PC-3 (cell line): ENCODE data around the gene DYRK3.

ENCODE experiments used
- EZH2 ChIP-seq: fragments of 300-600 bp; sonication (generic); IDR thresholded peaks from one replicate; pipeline ENCODE4 v1.6.1; 2017; ENCODE audit warnings: antibody characterized with exemption, mild to moderate bottlenecking, low read length; ENCODE audit not compliant: unreplicated experiment
- EZH2phosphoT487 ChIP-seq: fragments of 300-600 bp; sonication (generic); IDR thresholded peaks from 2 replicates; pipeline ENCODE4 v1.6.1; 2018; ENCODE audit warnings: mild to moderate bottlenecking, antibody characterized with exemption, low read length, borderline replicate concordance
- TF ChIP-seq, protein P1 (sequence below): fragments of 300-600 bp; sonication (generic); conservative IDR thresholded peaks from 2 replicates; pipeline ENCODE4 v1.5.1; 2017; ENCODE audit warnings: antibody characterized with exemption, low read depth, mild to moderate bottlenecking, low read length

DNA sequence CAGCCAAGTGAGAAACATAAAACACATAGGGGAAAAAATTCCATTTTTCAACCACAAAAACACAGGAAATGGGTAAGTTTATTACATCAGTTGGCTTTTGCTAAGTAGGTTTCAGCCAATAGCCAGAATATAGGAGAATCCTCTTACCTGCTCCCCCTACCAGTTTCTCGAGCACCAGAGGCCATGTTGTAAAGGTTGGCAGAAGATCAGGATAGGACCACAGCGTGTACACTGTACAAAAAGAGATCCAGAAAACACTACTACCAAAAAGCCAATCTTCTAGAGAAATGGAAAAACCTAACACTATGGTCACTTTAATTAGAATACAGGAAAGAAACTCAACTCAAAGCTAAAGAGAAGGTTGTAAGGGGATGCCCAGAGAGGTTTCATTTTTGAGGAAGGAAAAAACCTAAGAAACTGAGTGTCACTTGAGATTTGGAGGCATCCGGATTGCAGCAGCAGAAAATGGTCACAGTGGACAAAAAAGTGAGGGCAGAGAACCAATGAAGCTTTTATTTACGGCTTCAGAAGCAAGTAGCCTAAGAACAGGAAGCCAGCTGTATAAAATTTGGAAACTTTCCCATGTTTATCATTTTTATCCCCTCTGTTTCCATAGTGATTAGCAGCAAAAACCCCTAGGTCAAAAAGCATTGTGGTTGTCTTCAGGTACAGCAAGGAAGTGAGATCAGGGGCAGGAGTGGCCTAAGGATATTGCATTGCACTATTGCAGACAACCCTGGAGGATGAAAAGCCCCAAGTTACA lies 25.9 kb upstream of the DYRK3 start:
- no peak for TF ChIP-seq EZH2phosphoT487
- TF ChIP-seq, protein P1, sequence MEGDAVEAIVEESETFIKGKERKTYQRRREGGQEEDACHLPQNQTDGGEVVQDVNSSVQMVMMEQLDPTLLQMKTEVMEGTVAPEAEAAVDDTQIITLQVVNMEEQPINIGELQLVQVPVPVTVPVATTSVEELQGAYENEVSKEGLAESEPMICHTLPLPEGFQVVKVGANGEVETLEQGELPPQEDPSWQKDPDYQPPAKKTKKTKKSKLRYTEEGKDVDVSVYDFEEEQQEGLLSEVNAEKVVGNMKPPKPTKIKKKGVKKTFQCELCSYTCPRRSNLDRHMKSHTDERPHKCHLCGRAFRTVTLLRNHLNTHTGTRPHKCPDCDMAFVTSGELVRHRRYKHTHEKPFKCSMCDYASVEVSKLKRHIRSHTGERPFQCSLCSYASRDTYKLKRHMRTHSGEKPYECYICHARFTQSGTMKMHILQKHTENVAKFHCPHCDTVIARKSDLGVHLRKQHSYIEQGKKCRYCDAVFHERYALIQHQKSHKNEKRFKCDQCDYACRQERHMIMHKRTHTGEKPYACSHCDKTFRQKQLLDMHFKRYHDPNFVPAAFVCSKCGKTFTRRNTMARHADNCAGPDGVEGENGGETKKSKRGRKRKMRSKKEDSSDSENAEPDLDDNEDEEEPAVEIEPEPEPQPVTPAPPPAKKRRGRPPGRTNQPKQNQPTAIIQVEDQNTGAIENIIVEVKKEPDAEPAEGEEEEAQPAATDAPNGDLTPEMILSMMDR, result no peak
- no peak for TF ChIP-seq EZH2
